Esophagus muscularis mucosa (tissue), 4 donors: ENCODE results near the gene SYCE1. TPM values are rescaled to one million over a fixed set of nuclear protein-coding genes. Genes with fewer than 3 reads are reported as not detected.
A peak's percentile ranks its signal among the peaks of the same experiment; 100 is the strongest.

ENCODE experiments used
- DNase-seq: peaks from one replicate; pipeline ENCODE4 v3.0.0-alpha.2; 2017; ENCODE audit errors: extremely low spot score
- H3K27ac ChIP-seq, 4 donors: fragments of 200-600 bp; sonication (generic); replicated peaks in 1 of 4; 1 replicate in 3 of 4; 2 replicates in 1 of 4; pipeline ENCODE4 v1.5.1; 2016 to 2019; ENCODE audit warnings: mild to moderate bottlenecking in 1 of 4
- H3K27me3 ChIP-seq, 4 donors: fragments of 200-600 bp; sonication (generic); one replicate each; pipeline versions ENCODE4 v1.5.1 to v1.6.0; 2016 to 2019
- H3K36me3 ChIP-seq, 4 donors: fragments of 200-600 bp; sonication (generic); one replicate each; pipeline ENCODE4 v1.5.1; 2016 to 2019
- H3K4me1 ChIP-seq, 4 donors: fragments of 200-600 bp; sonication (generic); one replicate each; pipeline ENCODE4 v1.5.1; 2016 to 2019
- H3K4me3 ChIP-seq, 4 donors: fragments of 200-600 bp; sonication (generic); 1 replicate in 2 of 4; 2 replicates in 2 of 4; pipeline ENCODE4 v1.5.1; 2016 to 2019; ENCODE audit warnings: mild to moderate bottlenecking in 4 of 4, moderate library complexity in 1 of 4
- H3K9me3 ChIP-seq, 4 donors: fragments of 200-600 bp; sonication (generic); 1 replicate in 3 of 4; 2 replicates in 1 of 4; pipeline ENCODE4 v1.5.1; 2016 to 2019
- EP300 ChIP-seq: sonication (generic); formaldehyde crosslinking; IDR thresholded peaks from one replicate; pipeline ENCODE4 v1.6.1; 2017; ENCODE audit warnings: antibody characterized with exemption
- POLR2A ChIP-seq: fragments of 450-650 bp; IDR thresholded peaks from one replicate; pipeline ENCODE4 v1.6.1; 2017; ENCODE audit warnings: antibody characterized with exemption, moderate library complexity, mild to moderate bottlenecking, low read depth
- POLR2AphosphoS5 ChIP-seq, 2 donors: sonication (generic); formaldehyde crosslinking; IDR thresholded peaks; one replicate each; pipeline ENCODE4 v1.6.1; 2017; ENCODE audit warnings: antibody characterized with exemption in 2 of 2
- WGBS: methylation state at CpG from one replicate; pipeline ENCODE4 v1.1.5; 2018; 5-methylcytosine and 5-hydroxymethylcytosine counted together
- intact Hi-C: fragments of 100-400 bp; cut with DNase I; formaldehyde crosslinking; loops from one replicate; pipeline ENCODE4 v1.15.1; 2023
- total RNA-seq, 4 donors: library from RNA; depleted of rRNA; stranded (reverse); fragments of >200 nt; gene quantifications; one replicate each; pipeline versions ENCODE4 v1.1.0 to v1.2.1, GENCODE V29; 2016
- TF ChIP-seq, protein P1 (sequence below), 3 experiments: fragments of 200-600 bp in 2 of 3; fragments of 450-650 bp in 1 of 3; sonication (generic) in 2 of 3; IDR thresholded peaks; one replicate each; pipeline ENCODE4 v1.5.1; 2017 to 2019; ENCODE audit warnings: antibody characterized with exemption in 3 of 3, mild to moderate bottlenecking in 2 of 3, moderate library complexity in 1 of 3

The SYCE1 gene
- total RNA-seq, 4 donors from 2014 or later, result 0.50 to 10.0 TPM; not detected in 2

DNA sequence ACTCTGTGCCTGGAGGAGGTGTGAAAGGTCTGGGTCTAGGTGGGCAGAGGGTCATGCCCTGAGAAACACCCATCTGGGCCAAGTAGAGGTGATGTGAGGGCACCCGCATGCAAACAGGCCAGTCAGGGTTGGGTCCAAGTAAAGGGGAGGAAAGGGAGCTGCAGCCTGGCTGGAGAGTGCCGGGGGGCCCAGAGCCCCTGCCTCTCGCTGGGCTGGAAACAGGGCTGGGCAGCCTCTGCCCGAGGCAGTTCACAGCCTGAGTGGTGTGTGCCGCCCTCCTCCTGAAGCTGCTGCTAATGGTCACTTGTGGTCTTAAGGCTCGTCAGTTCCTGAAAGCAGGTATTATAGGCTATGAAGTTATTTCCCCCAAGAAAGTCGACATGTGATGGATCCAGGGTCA, 31.0 kb downstream of the SYCE1 start:
- no peak for DNase-seq
- no peaks in the 10 kb centered on the region for H3K9me3 ChIP-seq
- peaks cover 0 to 6% (median 4%) of the 10 kb centered on the region in 4 donors for H3K4me1 ChIP-seq
- no peak overlapping the region for H3K27ac ChIP-seq
- peaks cover 0 to 15% (median 4%) of the 10 kb centered on the region in 4 donors for H3K27me3 ChIP-seq
- peaks cover 0 to 19% (median 3%) of the 10 kb centered on the region in 4 donors for H3K36me3 ChIP-seq
- WGBS, result 82% methylated on average over 6 of the region's 7 CpGs
- no peak overlapping the region for H3K4me3 ChIP-seq
- intact Hi-C loops, result no loop called here
- TF ChIP-seq, protein P1, sequence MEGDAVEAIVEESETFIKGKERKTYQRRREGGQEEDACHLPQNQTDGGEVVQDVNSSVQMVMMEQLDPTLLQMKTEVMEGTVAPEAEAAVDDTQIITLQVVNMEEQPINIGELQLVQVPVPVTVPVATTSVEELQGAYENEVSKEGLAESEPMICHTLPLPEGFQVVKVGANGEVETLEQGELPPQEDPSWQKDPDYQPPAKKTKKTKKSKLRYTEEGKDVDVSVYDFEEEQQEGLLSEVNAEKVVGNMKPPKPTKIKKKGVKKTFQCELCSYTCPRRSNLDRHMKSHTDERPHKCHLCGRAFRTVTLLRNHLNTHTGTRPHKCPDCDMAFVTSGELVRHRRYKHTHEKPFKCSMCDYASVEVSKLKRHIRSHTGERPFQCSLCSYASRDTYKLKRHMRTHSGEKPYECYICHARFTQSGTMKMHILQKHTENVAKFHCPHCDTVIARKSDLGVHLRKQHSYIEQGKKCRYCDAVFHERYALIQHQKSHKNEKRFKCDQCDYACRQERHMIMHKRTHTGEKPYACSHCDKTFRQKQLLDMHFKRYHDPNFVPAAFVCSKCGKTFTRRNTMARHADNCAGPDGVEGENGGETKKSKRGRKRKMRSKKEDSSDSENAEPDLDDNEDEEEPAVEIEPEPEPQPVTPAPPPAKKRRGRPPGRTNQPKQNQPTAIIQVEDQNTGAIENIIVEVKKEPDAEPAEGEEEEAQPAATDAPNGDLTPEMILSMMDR (IDR thresholded peaks at IDR 0.05), result no peak
- TF ChIP-seq EP300 (no peak), POLR2A (no peak), POLR2AphosphoS5 (IDR thresholded peaks at IDR 0.05) (no peak)

DNA sequence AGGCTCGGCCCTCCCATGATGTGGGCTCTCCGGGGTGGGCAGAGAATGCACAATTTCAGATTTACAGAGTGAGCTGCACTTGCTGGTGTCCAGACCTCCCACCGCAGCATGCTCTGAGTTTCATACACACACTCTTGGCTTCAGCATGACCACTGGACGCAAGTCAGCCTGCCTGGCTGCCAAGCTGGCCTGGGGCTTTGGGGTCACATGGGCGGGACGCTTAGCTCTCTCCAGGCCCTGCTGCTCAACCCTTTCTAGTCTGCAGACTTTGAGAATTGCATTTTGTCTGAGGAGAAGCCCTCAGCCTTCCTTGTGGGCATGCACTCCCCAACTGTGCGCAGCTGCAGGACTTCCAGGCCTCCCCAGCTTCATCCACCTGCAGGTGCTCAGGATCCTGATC, 32.5 kb downstream of the SYCE1 start:
- no peak for TF ChIP-seq EP300
- TF ChIP-seq POLR2AphosphoS5 (IDR thresholded peaks at IDR 0.05), result no peak
- TF ChIP-seq, protein P1 (IDR thresholded peaks at IDR 0.05), result no peak
- TF ChIP-seq POLR2A, result no peak
- no peak for DNase-seq
- Histone ChIP-seq H3K4me3 (no peak overlapping the region), H3K27me3 (peaks cover 0 to 31% (median 14%) of the 10 kb centered on the region in 4 donors), H3K9me3 (no peaks in the 10 kb centered on the region), H3K36me3 (peaks cover 0 to 15% (median 3%) of the 10 kb centered on the region in 4 donors), H3K27ac (no peak overlapping the region), H3K4me1 (peaks cover 5 to 21% (median 20%) of the 10 kb centered on the region in 4 donors)
- WGBS, result 72% methylated on average over 7 of the region's 7 CpGs
- intact Hi-C loops, result no loop called here

DNA sequence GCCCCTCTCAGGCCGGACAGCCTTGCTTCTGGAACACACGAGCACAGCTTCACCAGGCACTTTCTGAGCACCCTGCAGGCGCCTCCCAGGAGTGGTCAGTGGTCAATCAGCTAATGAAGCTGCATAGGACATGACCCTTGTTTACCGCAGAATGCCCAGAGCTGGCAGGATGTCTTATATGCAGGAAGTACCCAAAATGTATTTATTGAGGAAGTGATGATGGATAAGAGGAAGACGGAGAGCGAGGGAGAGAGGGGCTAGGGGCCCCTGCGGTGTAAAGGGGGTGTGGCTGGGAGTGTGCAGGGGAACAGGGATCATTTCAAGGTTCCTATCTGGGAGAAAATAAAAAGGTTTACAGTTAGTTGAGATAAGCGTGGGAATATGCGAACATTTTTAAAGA, 34.9 kb downstream of the SYCE1 start:
- Histone ChIP-seq H3K4me3 (no peak overlapping the region), H3K4me1 (peaks cover 5 to 27% (median 24%) of the 10 kb centered on the region in 4 donors), H3K27ac (no peak overlapping the region), H3K9me3 (no peaks in the 10 kb centered on the region), H3K36me3 (peaks cover 0 to 11% (median 3%) of the 10 kb centered on the region in 4 donors), H3K27me3 (peaks cover 0 to 50% (median 14%) of the 10 kb centered on the region in 4 donors)
- intact Hi-C loops, result no loop called here
- no peak for TF ChIP-seq POLR2AphosphoS5 (IDR thresholded peaks at IDR 0.05)
- WGBS, result 62% methylated on average over 9 of the region's 9 CpGs
- DNase-seq, result no peak

DNA sequence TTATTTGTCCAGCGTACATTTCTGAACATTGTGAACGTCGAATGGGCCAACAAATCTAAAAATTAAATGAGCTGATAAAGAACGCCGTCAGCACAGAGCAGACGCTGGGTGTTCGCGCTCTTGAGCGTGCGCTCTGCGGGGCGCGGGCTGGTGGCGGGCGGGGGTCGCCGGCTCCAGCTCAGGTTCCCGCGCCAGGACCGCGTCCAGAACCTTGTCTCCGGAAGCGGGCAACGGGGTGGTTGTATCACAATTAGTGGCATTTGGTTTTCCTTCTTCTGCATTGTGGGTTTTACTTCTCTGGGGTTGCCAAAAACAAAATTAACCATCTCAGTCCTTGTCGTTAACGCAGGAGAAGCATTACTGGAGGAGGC, 35.8 kb downstream of the SYCE1 start:
- Histone ChIP-seq H3K4me1 (peaks cover 5 to 27% (median 24%) of the 10 kb centered on the region in 4 donors), H3K27me3 (peaks cover 0 to 50% (median 14%) of the 10 kb centered on the region in 4 donors), H3K4me3 (peak overlapping the region in 3 of 4 donors; percentile 34 to 46 (median 35)), H3K36me3 (peaks cover 0 to 11% (median 3%) of the 10 kb centered on the region in 4 donors), H3K9me3 (peaks cover 0 to 3% (median 0%) of the 10 kb centered on the region in 4 donors), H3K27ac (no peak overlapping the region)
- TF ChIP-seq POLR2AphosphoS5 (IDR thresholded peaks at IDR 0.05) (no peak), EP300 (no peak), POLR2A (no peak)
- TF ChIP-seq, protein P1 (IDR thresholded peaks at IDR 0.05), result no peak
- DNase-seq, result no peak
- WGBS, result 32% methylated on average over 22 of the region's 26 CpGs
- intact Hi-C loops, result no loop called here

DNA sequence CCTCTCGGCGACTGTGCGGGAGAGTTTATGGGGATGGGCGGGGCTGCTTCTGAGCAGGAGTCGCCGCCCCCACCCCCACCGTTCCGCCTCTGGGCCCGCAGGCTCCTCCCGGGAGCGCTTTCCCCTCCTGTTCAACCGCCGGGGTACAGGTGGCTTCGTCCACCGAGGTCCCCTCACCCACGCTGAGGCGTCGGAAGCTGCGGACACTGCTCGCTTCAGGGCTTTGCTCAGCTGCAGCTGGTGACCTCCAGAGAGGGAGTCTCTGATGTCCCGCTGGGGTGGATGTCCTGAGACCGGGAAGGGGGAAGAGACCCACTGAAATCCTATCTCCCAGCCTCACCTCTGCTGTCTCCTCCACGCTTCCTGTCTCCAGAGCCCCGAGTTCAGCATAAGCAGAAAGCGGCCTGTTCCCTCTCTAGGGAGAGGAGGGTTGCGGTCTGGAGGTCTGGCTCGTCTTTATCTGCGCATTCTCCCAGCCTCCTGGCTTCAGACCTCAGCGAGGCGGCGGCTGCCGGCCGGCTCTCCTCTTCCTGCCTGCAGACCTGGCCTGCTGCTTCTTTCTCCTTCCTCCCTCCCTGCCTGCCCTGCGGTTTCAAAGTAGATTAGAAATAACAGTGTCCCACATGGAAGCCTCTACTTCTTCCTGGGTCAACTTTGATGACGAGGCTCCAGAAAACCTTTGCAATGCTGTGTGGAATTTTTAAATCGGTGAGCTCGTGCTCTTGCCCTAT, 36.4 kb downstream of the SYCE1 start:
- Histone ChIP-seq H3K36me3 (peaks cover 0 to 11% (median 3%) of the 10 kb centered on the region in 4 donors), H3K4me3 (peak overlapping the region; percentile 22 to 46 (median 34)), H3K4me1 (peaks cover 5 to 27% (median 24%) of the 10 kb centered on the region in 4 donors), H3K27ac (no peak overlapping the region), H3K9me3 (peaks cover 0 to 9% (median 4%) of the 10 kb centered on the region in 4 donors), H3K27me3 (peaks cover 0 to 50% (median 14%) of the 10 kb centered on the region in 4 donors)
- intact Hi-C loops, result no loop called here
- WGBS, result 6% methylated on average over 26 of the region's 37 CpGs
- no peak for DNase-seq
- TF ChIP-seq, protein P1 (IDR thresholded peaks at IDR 0.05), result no peak
- TF ChIP-seq POLR2AphosphoS5 (IDR thresholded peaks at IDR 0.05), result no peak
- no peak for TF ChIP-seq EP300
- TF ChIP-seq POLR2A, result no peak
